ENCODE results near the gene SH2B3. TPM values are rescaled to one million over a fixed set of nuclear protein-coding genes. Genes with fewer than 3 reads are reported as not detected.

Gene SH2B3
- polyA plus RNA-seq, 1 donor from 2014 or later, result 10.3 TPM

DNA sequence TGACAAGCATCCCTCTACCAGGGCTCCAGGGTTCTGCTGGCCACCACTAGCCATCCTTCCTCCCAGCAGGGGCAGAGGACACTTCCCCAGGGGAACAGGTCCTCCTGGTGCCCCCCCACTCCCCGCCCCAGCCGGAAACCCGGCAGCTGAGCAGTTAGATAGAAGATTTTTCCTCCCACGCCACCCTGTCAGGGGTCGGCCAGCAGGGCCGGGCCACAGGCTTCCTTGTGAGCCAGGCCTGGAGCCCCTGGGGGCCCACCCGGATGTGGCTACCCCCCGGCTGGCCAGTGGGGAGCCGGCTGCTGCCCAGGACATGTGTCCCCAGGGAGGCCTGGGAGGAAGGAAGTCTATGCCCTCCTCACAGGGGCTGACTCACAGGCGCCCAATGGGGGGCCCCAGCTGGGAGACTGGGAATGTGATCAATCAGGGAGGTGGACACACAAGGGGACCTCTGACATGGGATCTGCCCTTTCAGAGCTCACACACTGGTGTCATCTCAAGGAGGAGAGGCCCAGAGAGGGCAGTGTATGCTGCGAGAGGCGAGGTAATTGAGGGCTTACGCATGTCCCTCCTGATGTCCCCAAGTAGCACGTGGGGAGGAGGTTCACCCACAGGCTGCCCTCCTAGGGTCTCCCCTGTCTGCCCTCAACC lies 4.2 kb downstream of the SH2B3 start:
- Mint-ChIP-seq H3K4me3 (peak overlapping the region; percentile 55 to 97 (median 88)), H3K9me3 (no peaks in the 10 kb centered on the region), H3K27me3 (no peaks in the 10 kb centered on the region), H3K27ac (peak overlapping the region; percentile 90 to 98 (median 93)), H3K4me1 (peaks cover 46 to 66% (median 56%) of the 10 kb centered on the region in 3 donors), H3K36me3 (peaks cover 3% of the 10 kb centered on the region)

DNA sequence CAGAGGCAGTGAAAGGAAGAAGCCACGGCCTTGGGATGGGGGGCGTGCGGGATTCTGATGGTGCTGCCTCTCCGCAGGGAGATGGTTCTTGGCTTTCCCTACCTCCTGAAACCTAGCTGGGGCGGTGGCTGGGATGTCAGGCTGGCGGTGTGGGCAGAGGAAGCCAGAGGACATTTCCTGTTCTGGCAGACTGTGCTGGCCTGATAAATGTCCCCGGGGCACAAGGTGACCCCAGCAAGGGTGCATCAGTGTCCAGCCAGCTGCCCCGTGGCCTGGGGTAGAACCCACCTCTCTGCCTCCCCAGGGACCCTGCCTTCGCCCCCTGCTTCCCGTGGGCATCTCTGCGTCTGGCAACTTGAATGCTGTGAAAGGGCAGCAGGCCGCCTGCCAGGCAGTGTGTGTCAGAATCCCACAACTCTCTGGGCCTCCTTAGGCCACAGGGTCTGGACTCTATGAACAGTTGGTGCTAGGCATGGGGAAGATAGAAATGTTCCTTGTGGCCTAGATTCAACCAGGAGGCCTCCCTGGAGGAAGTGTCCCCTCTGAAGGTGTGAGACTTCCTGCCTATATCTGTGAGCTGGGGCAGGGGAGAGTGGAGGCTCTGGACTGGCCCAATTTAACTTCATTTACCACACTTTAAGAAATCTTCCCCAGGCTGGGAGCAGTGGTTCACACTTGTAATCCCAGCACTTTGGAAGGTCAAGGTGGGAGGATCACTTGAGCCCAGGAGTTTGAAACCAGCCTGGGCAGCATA lies 4.9 kb downstream of the SH2B3 start:
- H3K4me3 Mint-ChIP-seq, result peak overlapping the region in 3 of 4 donors; percentile 68 to 97 (median 91)
- H3K4me1 Mint-ChIP-seq, result peaks cover 49 to 69% (median 59%) of the 10 kb centered on the region in 3 donors
- H3K27ac Mint-ChIP-seq, result peak overlapping the region; percentile 25 to 98 (median 90)
- no peaks in the 10 kb centered on the region for H3K9me3 Mint-ChIP-seq
- H3K27me3 Mint-ChIP-seq, result no peaks in the 10 kb centered on the region
- H3K36me3 Mint-ChIP-seq, result peaks cover 3% of the 10 kb centered on the region

- Mint-ChIP-seq H3K36me3 (peaks cover 3% of the 10 kb centered on the region), H3K4me3 (peak overlapping the region in 2 of 4 donors; percentile 69 to 97), H3K27ac (peak overlapping the region; percentile 25 to 98 (median 90)), H3K4me1 (peaks cover 49 to 71% (median 61%) of the 10 kb centered on the region in 3 donors), H3K27me3 (no peaks in the 10 kb centered on the region), H3K9me3 (no peaks in the 10 kb centered on the region)
Measured at GRCh38 chr12:111411185-111411764, 5.6 kb downstream of the SH2B3 start.

- Mint-ChIP-seq H3K4me3 (peak overlapping the region in 3 of 4 donors; percentile 74 to 88 (median 77)), H3K4me1 (peaks cover 55 to 73% (median 57%) of the 10 kb centered on the region in 3 donors), H3K9me3 (no peaks in the 10 kb centered on the region), H3K36me3 (peaks cover 3% of the 10 kb centered on the region), H3K27me3 (no peaks in the 10 kb centered on the region), H3K27ac (peak overlapping the region; percentile 84 to 98 (median 96))
Measured at GRCh38 chr12:111412007-111412829, 6.5 kb downstream of the SH2B3 start.

DNA sequence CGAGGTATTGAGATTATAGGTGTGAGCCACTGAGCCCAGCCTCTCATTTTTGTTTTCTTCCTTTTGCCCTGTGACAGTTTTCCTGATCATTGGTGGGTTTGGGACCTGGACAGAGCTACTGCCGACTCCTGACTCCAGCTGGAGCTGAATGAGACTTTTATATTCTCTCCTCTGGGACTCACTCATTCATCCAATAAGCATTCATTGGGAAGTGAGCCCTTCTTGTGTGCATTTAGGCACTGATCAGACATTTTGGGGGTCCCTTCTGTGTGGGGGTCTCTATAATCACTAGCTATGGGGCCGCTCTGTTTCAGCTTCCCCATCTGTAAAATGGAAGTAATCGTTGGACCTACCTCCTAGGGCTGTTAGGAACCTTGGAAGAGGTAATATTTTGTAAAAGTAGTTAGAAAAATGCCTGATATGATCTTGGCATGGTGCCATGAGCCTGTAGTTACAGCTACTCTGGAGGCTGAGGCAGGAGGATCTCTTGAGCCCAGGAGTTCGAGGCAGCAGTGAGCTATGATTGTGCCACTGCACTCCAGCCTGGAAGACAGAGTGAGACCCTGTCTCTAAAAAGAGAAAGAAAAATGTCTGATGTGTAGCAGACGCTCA lies 7.2 kb downstream of the SH2B3 start:
- no peaks in the 10 kb centered on the region for H3K9me3 Mint-ChIP-seq
- peak overlapping the region; percentile 84 to 98 (median 96) for H3K27ac Mint-ChIP-seq
- peaks cover 50 to 70% (median 52%) of the 10 kb centered on the region in 3 donors for H3K4me1 Mint-ChIP-seq
- no peaks in the 10 kb centered on the region for H3K27me3 Mint-ChIP-seq
- peaks cover 3% of the 10 kb centered on the region for H3K36me3 Mint-ChIP-seq
- peak overlapping the region; percentile 36 to 88 (median 76) for H3K4me3 Mint-ChIP-seq

- H3K9me3 Mint-ChIP-seq, result no peaks in the 10 kb centered on the region
- peak overlapping the region; percentile 44 to 98 (median 68) for H3K27ac Mint-ChIP-seq
- no peaks in the 10 kb centered on the region for H3K27me3 Mint-ChIP-seq
- H3K36me3 Mint-ChIP-seq, result peaks cover 3% of the 10 kb centered on the region
- peaks cover 46 to 65% (median 48%) of the 10 kb centered on the region in 3 donors for H3K4me1 Mint-ChIP-seq
- peak overlapping the region; percentile 30 to 88 (median 56) for H3K4me3 Mint-ChIP-seq
Measured at GRCh38 chr12:111413442-111414086, 7.8 kb downstream of the SH2B3 start.

- Mint-ChIP-seq H3K27me3 (no peaks in the 10 kb centered on the region), H3K27ac (peak overlapping the region; percentile 1 to 98 (median 31)), H3K9me3 (no peaks in the 10 kb centered on the region), H3K36me3 (peaks cover 3% of the 10 kb centered on the region), H3K4me3 (peak overlapping the region in 1 of 4 donors; percentile 22), H3K4me1 (peaks cover 40 to 53% (median 44%) of the 10 kb centered on the region in 3 donors)
Measured at GRCh38 chr12:111414711-111415252, 9.1 kb downstream of the SH2B3 start.

GRCh38 chr12:111417290-111417689 lies 11.6 kb downstream of the SH2B3 start:
- Mint-ChIP-seq H3K36me3 (peaks cover 3% of the 10 kb centered on the region), H3K4me3 (no peak overlapping the region), H3K27me3 (no peaks in the 10 kb centered on the region), H3K9me3 (no peaks in the 10 kb centered on the region), H3K4me1 (peaks cover 22 to 36% (median 33%) of the 10 kb centered on the region in 3 donors), H3K27ac (peak overlapping the region in 2 of 3 donors; percentile 36 to 44)

- H3K27ac Mint-ChIP-seq, result no peak overlapping the region
- H3K27me3 Mint-ChIP-seq, result no peaks in the 10 kb centered on the region
- H3K9me3 Mint-ChIP-seq, result no peaks in the 10 kb centered on the region
- H3K4me1 Mint-ChIP-seq, result peaks cover 18 to 29% (median 26%) of the 10 kb centered on the region in 3 donors
- no peak overlapping the region for H3K4me3 Mint-ChIP-seq
- peaks cover 3% of the 10 kb centered on the region for H3K36me3 Mint-ChIP-seq
Measured at GRCh38 chr12:111417784-111418593, 12.3 kb downstream of the SH2B3 start.

DNA sequence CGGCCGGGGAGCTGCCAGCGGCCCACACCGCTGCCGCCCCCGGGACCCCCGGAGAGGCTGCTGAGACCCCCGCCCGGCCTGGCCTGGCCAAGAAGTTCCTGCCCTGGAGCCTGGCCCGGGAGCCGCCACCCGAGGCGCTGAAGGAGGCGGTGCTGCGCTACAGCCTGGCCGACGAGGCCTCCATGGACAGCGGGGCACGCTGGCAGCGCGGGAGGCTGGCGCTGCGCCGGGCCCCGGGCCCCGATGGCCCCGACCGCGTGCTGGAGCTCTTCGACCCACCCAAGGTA lies 12.8 kb downstream of the SH2B3 start:
- Mint-ChIP-seq H3K4me1 (peaks cover 13 to 23% (median 21%) of the 10 kb centered on the region in 3 donors), H3K9me3 (no peaks in the 10 kb centered on the region), H3K27ac (no peak overlapping the region), H3K27me3 (no peaks in the 10 kb centered on the region), H3K36me3 (peaks cover 2% of the 10 kb centered on the region), H3K4me3 (no peak overlapping the region)

DNA sequence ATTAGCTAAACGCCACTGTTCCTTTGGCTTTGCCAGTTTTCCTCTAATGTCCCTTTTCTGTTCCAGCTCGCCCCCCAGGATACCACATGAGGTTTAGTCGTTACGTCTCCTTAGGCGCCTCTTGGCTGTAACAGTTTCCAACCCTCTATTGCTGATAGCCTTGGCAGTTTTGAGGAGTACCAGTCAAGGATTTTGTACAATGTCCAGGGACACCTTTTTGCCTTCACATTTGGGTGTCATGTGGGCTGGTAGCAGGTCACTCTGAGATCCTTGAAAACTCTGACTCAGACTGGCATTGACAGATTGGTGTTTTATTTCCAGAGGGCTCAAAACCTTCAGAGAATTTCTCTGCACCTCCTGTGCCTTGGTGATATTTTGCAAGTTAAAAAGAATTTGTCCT lies 14.1 kb downstream of the SH2B3 start:
- Mint-ChIP-seq H3K9me3 (no peaks in the 10 kb centered on the region), H3K4me3 (no peak overlapping the region), H3K27me3 (no peaks in the 10 kb centered on the region), H3K4me1 (peaks cover 10 to 15% (median 11%) of the 10 kb centered on the region in 3 donors), H3K27ac (peak overlapping the region in 1 of 3 donors; percentile 42), H3K36me3 (no peaks in the 10 kb centered on the region)

DNA sequence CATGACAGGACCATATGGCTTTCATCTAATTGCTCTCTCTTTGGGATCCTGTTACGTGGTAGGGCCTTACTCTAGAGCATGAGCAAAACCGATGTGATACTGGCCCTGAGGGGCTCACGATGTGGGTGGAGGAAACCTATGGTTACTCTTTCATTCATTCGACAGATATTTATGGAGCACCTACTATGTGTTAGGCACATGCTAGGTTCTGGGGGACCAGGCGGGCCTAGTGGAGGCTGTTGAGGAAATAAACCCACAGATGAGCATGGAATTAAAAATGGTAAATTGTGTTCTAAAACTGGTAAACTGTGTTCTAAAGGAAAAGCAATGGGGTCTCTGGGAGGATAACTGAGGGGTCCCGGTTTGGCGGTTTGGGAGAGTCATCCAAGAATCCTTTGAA lies 14.8 kb downstream of the SH2B3 start:
- Mint-ChIP-seq H3K4me3 (no peak overlapping the region), H3K4me1 (peaks cover 7 to 17% (median 13%) of the 10 kb centered on the region in 3 donors), H3K36me3 (no peaks in the 10 kb centered on the region), H3K27ac (peak overlapping the region in 1 of 3 donors; percentile 68), H3K9me3 (no peaks in the 10 kb centered on the region), H3K27me3 (no peaks in the 10 kb centered on the region)

DNA sequence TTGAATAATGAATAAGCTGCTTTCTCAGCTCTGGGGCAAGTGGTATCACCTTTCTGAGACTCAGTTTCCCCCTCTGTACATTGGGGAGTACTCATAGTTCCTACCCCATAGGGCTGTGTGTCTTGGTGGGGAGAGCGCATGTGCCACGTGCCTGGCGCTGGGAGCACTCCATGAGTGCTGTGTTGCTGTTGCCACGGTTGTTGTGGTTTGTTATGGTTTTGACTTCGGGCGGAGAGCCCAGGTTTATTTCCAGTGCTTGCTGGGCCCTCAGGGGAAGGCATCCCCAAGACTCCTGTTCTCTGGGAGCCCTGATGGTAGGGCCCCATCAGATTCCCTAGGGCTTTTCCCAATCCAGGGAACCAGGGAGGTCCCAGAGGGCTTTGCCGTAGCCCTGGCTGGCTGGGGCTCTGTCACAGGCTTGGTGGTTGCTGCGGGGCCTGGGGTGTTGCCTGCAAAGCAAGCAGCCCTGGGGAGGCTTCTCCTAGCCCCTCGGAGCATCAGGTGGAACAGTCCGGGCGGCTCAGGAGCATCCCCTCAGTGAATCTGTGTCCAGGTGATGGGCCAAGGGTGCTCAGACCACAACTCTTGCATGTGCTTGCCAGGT lies 18.6 kb downstream of the SH2B3 start:
- Mint-ChIP-seq H3K27me3 (no peaks in the 10 kb centered on the region), H3K4me3 (peak overlapping the region in 1 of 4 donors; percentile 49), H3K36me3 (no peaks in the 10 kb centered on the region), H3K4me1 (peaks cover 20 to 38% (median 31%) of the 10 kb centered on the region in 3 donors), H3K9me3 (no peaks in the 10 kb centered on the region), H3K27ac (peak overlapping the region; percentile 86 to 95 (median 87))

Measured in IgD-negative memory B cell (primary cell).